Liver (tissue), 9 donors: ENCODE measurements around the gene PLPPR5. TPM values are rescaled to one million over a fixed set of nuclear protein-coding genes. Genes with fewer than 3 reads are reported as not detected.

Experiments used
- DNase-seq: peaks from one replicate; pipeline ENCODE4 v3.0.0-alpha.2; 2017; ENCODE audit warnings: low spot score
- H3K27ac ChIP-seq, 2 donors: one replicate each; pipeline ENCODE4 v1.7.0; 2013; ENCODE audit warnings: inconsistent platforms in 2 of 2, low read length in 2 of 2, control low read depth in 1 of 2, low read depth in 1 of 2, mild to moderate bottlenecking in 1 of 2
- H3K27me3 ChIP-seq, 4 donors: one replicate each; pipeline versions ENCODE4 v1.6.1 to v1.7.0; 2013; ENCODE audit warnings: low read length in 3 of 4, inconsistent platforms in 1 of 4, mild to moderate bottlenecking in 1 of 4, moderate library complexity in 1 of 4; ENCODE audit not compliant: control insufficient read depth in 4 of 4, insufficient read depth in 4 of 4
- H3K36me3 ChIP-seq, 4 donors: one replicate each; pipeline versions ENCODE4 v1.6.1 to v1.7.0; 2013; ENCODE audit warnings: low read length in 3 of 4, mild to moderate bottlenecking in 3 of 4, low read depth in 1 of 4, moderate library complexity in 1 of 4; ENCODE audit not compliant: control insufficient read depth in 4 of 4, insufficient read depth in 3 of 4
- H3K4me1 ChIP-seq, 4 donors: one replicate each; pipeline versions ENCODE4 v1.6.1 to v1.7.0; 2013; ENCODE audit warnings: low read length in 3 of 4, mild to moderate bottlenecking in 3 of 4, moderate library complexity in 1 of 4; ENCODE audit not compliant: control insufficient read depth in 4 of 4, insufficient read depth in 4 of 4
- H3K4me3 ChIP-seq, 3 donors: one replicate each; pipeline versions ENCODE4 v1.6.1 to v1.7.0; 2013; ENCODE audit warnings: low read length in 3 of 3, control low read depth in 1 of 3, low read depth in 1 of 3, mild to moderate bottlenecking in 1 of 3
- H3K9ac ChIP-seq, 2 donors: one replicate each; pipeline ENCODE4 v1.7.0; 2013; ENCODE audit warnings: low read length in 2 of 2, mild to moderate bottlenecking in 2 of 2, moderate library complexity in 2 of 2, control low read depth in 1 of 2, low read depth in 1 of 2
- H3K9me3 ChIP-seq, 4 donors: one replicate each; pipeline versions ENCODE4 v1.6.1 to v1.7.0; 2013; ENCODE audit warnings: low read length in 3 of 4; ENCODE audit not compliant: control insufficient read depth in 4 of 4
- ATF3 ChIP-seq: IDR thresholded peaks from 2 replicates; pipeline ENCODE4 v1.6.1; 2016; ENCODE audit warnings: antibody characterized with exemption
- EGR1 ChIP-seq, 2 donors: IDR thresholded peaks; 2 replicates each; pipeline ENCODE4 v1.6.1; 2016 to 2018; ENCODE audit warnings: antibody characterized with exemption in 2 of 2, low read depth in 2 of 2
- FOXA1 ChIP-seq: IDR thresholded peaks from 2 replicates; pipeline ENCODE4 v1.6.1; 2016; ENCODE audit warnings: antibody characterized with exemption
- FOXA2 ChIP-seq: IDR thresholded peaks from 2 replicates; pipeline ENCODE4 v1.6.1; 2016; ENCODE audit warnings: antibody characterized with exemption
- HNF4A ChIP-seq, 2 donors: conservative IDR thresholded peaks; 2 replicates each; pipeline ENCODE4 v1.6.1; 2016; ENCODE audit warnings: antibody characterized with exemption in 2 of 2, mild to moderate bottlenecking in 2 of 2
- HNF4G ChIP-seq: IDR thresholded peaks from 2 replicates; pipeline ENCODE4 v1.6.1; 2016; ENCODE audit warnings: antibody characterized with exemption
- JUND ChIP-seq, 2 donors: IDR thresholded peaks; 2 replicates each; pipeline ENCODE4 v1.6.1; 2016; ENCODE audit warnings: antibody characterized with exemption in 2 of 2
- NR2F2 ChIP-seq: IDR thresholded peaks from 2 replicates; pipeline ENCODE4 v1.6.1; 2016; ENCODE audit warnings: antibody characterized with exemption
- RAD21 ChIP-seq, 2 donors: IDR thresholded peaks; 2 replicates each; pipeline ENCODE4 v1.6.1; 2016; ENCODE audit warnings: antibody characterized with exemption in 2 of 2, mild to moderate bottlenecking in 2 of 2
- RXRA ChIP-seq, 2 donors: IDR thresholded peaks; 2 replicates each; pipeline ENCODE4 v1.6.1; 2017 to 2018; ENCODE audit warnings: antibody characterized with exemption in 2 of 2, mild to moderate bottlenecking in 1 of 2
- SP1 ChIP-seq: IDR thresholded peaks from 2 replicates; pipeline ENCODE4 v1.6.1; 2018; ENCODE audit warnings: antibody characterized with exemption, mild to moderate bottlenecking
- TAF1 ChIP-seq: conservative IDR thresholded peaks from 2 replicates; pipeline ENCODE4 v1.6.1; 2016; ENCODE audit warnings: antibody characterized with exemption, mild to moderate bottlenecking
- YY1 ChIP-seq: IDR thresholded peaks from 2 replicates; pipeline ENCODE4 v1.6.1; 2016; ENCODE audit warnings: antibody characterized with exemption, mild to moderate bottlenecking
- ZBTB33 ChIP-seq: IDR thresholded peaks from 2 replicates; pipeline ENCODE4 v1.6.1; 2016; ENCODE audit warnings: antibody characterized with exemption
- WGBS: extraction: QIAGEN DNeasy Blood & Tissue Kit; methylation state at CpG from one replicate; pipeline ENCODE4 v1.1.7; 2013; 5-methylcytosine and 5-hydroxymethylcytosine counted together
- polyA plus RNA-seq, 2 donors: library from polyadenylated mRNA; stranded (reverse) in 1 of 2; unstranded in 1 of 2; fragments of 200-250 nt in 1 of 2; fragments of >200 nt in 1 of 2; fragmentation: Nextera tagmentation in 1 of 2; extraction: Ambion mirVana in 1 of 2; gene quantifications; one replicate each; pipeline versions ENCODE4 v1.2.1 to v1.2.3, GENCODE V29; 2013 to 2015
- total RNA-seq, 2 donors: library from RNA; depleted of rRNA; stranded (reverse); fragments of >200 nt; gene quantifications; one replicate each; pipeline ENCODE4 v1.2.3, GENCODE V29; 2014
- TF ChIP-seq, protein P1 (sequence below): fragments of 150-350 bp; IDR thresholded peaks from 2 replicates; pipeline ENCODE4 v1.5.1; 2017; ENCODE audit warnings: improper control_type of control experiment, low read depth, low read length; ENCODE audit not compliant: missing input control
- TF ChIP-seq, protein P2 (sequence below): IDR thresholded peaks from 2 replicates; pipeline ENCODE4 v1.6.1; 2016; ENCODE audit warnings: antibody characterized with exemption, mild to moderate bottlenecking
- TF ChIP-seq, protein P3 (sequence below): IDR thresholded peaks from 2 replicates; pipeline ENCODE4 v1.6.1; 2016; ENCODE audit warnings: antibody characterized with exemption
- donor health status: healthy.
- donor health status: healthy.
- donor health status: healthy.
- donor health status: healthy.
- donor health status: healthy.

Gene PLPPR5
- total and polyA plus RNA-seq, 4 donors: not detected

DNA sequence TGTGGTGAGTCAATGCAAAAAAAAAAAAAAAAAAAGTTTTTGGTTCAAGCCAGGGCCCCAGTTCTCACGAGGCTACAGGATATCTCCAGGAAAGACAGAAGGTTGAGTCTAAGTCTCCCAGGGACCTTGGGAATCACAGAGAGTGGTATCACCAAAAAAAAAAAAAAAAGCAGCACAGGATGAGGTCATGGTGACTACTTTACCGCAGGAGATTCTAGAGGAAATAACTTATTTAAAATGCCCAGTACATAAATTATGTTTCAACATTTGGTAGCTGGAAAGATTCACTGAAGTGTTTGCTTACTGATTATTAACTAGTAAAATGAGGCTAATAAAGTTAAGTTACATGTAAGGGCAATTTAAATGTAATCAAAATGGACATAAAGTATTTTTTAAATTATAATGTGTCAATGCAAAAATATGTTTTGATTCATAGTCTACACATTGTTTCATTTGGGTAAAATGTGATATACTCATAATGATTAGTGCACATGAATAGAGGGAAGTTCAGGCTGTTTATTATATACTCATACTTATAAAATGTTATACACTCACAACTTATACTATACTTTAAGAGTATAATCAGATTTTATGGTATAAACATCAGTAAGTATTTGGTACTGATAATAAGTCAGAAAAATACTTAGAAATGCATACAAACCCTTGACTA, 84.1 kb downstream of the PLPPR5 start:
- Histone ChIP-seq H3K4me3 (no peak overlapping the region), H3K4me1 (no peaks in the 10 kb centered on the region), H3K27ac (no peak overlapping the region), H3K36me3 (no peaks in the 10 kb centered on the region), H3K9ac (no peak overlapping the region), H3K9me3 (no peaks in the 10 kb centered on the region), H3K27me3 (no peaks in the 10 kb centered on the region)
- TF ChIP-seq EGR1 (IDR thresholded peaks at IDR 0.05; ENCODE audit: low read depth in 2 of 2) (no peak), YY1 (no peak), HNF4A (conservative IDR thresholded peaks at IDR 0.05) (no peak), TAF1 (no peak), FOXA2 (no peak), ATF3 (no peak), JUND (IDR thresholded peaks at IDR 0.05) (no peak), HNF4G (no peak), SP1 (no peak), RAD21 (IDR thresholded peaks at IDR 0.05) (no peak), ZBTB33 (no peak), NR2F2 (no peak), RXRA (IDR thresholded peaks at IDR 0.05) (no peak), FOXA1 (no peak)
- TF ChIP-seq, protein P1, sequence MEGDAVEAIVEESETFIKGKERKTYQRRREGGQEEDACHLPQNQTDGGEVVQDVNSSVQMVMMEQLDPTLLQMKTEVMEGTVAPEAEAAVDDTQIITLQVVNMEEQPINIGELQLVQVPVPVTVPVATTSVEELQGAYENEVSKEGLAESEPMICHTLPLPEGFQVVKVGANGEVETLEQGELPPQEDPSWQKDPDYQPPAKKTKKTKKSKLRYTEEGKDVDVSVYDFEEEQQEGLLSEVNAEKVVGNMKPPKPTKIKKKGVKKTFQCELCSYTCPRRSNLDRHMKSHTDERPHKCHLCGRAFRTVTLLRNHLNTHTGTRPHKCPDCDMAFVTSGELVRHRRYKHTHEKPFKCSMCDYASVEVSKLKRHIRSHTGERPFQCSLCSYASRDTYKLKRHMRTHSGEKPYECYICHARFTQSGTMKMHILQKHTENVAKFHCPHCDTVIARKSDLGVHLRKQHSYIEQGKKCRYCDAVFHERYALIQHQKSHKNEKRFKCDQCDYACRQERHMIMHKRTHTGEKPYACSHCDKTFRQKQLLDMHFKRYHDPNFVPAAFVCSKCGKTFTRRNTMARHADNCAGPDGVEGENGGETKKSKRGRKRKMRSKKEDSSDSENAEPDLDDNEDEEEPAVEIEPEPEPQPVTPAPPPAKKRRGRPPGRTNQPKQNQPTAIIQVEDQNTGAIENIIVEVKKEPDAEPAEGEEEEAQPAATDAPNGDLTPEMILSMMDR: no peak
- TF ChIP-seq, protein P2, sequence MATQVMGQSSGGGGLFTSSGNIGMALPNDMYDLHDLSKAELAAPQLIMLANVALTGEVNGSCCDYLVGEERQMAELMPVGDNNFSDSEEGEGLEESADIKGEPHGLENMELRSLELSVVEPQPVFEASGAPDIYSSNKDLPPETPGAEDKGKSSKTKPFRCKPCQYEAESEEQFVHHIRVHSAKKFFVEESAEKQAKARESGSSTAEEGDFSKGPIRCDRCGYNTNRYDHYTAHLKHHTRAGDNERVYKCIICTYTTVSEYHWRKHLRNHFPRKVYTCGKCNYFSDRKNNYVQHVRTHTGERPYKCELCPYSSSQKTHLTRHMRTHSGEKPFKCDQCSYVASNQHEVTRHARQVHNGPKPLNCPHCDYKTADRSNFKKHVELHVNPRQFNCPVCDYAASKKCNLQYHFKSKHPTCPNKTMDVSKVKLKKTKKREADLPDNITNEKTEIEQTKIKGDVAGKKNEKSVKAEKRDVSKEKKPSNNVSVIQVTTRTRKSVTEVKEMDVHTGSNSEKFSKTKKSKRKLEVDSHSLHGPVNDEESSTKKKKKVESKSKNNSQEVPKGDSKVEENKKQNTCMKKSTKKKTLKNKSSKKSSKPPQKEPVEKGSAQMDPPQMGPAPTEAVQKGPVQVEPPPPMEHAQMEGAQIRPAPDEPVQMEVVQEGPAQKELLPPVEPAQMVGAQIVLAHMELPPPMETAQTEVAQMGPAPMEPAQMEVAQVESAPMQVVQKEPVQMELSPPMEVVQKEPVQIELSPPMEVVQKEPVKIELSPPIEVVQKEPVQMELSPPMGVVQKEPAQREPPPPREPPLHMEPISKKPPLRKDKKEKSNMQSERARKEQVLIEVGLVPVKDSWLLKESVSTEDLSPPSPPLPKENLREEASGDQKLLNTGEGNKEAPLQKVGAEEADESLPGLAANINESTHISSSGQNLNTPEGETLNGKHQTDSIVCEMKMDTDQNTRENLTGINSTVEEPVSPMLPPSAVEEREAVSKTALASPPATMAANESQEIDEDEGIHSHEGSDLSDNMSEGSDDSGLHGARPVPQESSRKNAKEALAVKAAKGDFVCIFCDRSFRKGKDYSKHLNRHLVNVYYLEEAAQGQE: no peak
- TF ChIP-seq, protein P3, sequence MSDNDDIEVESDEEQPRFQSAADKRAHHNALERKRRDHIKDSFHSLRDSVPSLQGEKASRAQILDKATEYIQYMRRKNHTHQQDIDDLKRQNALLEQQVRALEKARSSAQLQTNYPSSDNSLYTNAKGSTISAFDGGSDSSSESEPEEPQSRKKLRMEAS: no peak
- DNase-seq: no peak
- WGBS: 58% methylated on average over 2 of the region's 2 CpGs
